CD4-positive, alpha-beta T cell treated with Interleukin-6 for 4 hours (primary cell): ENCODE measurements around the gene SSX5.
A peak's percentile ranks its signal among the peaks of the same experiment; 100 is the strongest.
"Not testable (repeated sequence)": the region's sequence is repeated elsewhere in the genome, so short reads cannot be mapped to it uniquely, and the experiment has no call there.

Experiments used
- DNase-seq: peaks from one replicate; pipeline ENCODE4 v3.0.0-alpha.2; 2020; ENCODE audit warnings: mixed read lengths

The SSX5 gene, protein sequence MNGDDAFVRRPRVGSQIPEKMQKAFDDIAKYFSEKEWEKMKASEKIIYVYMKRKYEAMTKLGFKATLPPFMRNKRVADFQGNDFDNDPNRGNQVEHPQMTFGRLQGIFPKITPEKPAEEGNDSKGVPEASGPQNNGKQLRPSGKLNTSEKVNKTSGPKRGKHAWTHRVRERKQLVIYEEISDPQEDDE

DNA sequence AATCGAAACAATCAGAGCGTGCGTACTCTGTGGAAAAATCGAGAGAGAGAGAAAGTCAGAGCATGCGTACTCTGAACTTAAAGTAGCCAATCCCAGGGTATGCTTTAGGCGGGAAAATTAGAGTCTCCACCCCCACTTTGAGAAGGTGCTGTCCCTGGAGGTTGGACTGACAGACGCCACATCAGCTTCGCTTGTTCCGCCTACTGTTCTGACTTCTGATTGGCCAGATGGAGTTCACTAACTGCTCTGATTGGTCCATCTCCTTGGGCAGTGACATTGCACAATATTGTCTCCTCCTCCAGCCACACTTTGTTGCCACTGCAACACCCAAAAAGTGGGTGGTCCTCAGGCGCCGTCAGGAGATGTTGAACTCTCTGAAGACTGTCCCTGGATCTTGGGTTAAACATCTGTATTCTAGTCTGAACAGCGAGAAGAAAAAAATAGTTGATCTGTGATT lies at the start of gene SSX5:
SSX5 (minus strand) TSS at position 51 of the 457 bp plus-strand sequence. CDS start 1,437 bp downstream, outside the sequence.
- DNase-seq: no peak

DNA sequence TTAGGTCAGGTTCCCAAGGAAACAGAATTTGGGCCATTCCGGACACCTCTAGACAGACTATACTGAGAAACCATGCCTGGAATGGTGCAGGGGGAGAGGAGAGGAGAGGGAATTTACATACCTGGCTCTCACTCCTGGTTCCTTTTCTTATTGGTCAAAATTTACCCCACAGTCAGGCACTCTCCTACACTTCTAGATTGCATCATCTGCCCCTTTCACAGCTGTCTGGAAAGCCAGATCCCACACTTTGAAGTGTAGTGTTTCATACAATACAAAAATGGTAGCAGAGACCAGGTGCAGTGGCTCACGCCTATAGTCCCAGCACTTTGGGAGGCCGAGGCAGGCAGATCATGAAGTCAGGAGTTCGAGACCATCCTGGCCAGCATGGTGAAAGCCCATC lies 27.6 kb upstream of the SSX5 start:
- DNase-seq: not testable (repeated sequence)

DNA sequence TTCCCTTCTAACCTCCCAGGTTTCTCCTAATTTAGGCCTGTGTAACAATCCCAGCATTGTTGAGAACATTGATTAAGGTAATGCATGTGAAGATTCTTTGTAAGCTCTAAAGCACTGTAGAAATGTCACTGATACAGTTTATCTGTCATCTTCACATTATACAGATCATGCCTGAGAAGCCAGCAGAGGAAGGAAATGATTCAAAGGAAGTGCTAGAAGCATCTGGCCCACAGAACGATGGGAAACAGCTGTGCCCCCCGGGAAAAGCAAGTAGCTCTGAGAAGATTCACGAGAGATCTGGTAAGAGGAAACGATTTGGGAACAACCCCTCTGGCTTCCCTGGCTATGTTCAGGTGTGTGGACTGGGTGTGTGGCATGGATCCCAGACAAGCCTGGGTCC lies 17.7 kb upstream of the SSX5 start:
- DNase-seq: not testable (repeated sequence)

DNA sequence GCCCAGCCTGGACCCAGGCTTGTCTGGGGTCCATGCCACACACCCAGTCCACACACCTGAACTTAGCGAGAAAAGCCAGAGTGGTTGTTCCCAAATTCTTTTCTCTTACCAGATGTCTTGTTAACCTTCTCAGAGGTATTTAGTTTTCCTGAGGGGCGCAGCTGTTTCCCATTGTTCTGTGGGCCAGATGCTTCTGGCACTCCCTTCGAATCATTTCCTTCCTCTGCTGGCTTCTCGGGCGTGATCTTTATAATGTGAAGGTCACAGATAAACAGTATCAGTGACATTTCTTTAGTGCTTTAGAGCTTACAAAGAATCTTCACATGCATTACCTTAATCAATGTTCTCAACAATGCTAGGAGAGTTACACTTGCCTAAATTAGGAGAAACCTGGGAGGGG lies 6.6 kb downstream of the SSX5 start:
- not testable (repeated sequence) for DNase-seq

DNA sequence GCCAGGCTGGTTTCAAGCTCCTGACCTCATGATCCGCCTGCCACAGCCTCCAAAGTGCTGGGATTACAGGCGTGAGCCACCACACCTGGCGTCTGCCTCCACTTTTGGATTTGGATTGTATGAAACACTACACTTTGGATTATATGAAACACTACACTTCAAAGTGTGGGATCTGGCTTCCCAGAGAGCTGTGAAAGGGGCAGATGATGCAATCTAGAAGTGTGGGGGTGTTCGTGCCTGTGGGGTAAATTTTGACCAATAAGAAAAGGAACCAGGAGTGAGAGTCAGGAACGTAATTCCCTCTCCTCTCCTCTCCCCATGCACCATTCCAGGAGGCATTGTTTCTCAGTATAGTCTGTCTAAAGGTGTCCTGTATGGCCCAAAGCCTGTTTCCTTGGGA lies 14.7 kb downstream of the SSX5 start:
- not testable (repeated sequence) for DNase-seq

DNA sequence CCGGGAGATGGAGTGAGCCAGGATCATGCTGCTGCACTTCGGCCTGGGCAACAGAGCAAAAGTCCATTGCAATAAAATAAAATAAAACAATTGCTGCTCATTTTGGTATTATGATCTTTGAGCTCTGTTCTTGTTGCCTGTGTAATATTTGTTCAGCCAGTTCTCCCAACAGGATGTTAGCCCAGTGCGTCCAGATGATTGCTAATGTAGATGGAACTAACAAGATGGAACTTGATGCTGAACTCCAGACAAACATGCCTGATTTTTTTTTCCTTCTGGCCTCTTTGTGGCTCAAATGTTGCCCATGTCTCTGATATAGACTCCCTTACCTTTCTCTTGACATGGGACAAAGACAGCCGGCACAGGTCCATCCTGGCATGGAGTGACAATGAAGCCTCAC lies 15.8 kb downstream of the SSX5 start:
- DNase-seq: no peak

DNA sequence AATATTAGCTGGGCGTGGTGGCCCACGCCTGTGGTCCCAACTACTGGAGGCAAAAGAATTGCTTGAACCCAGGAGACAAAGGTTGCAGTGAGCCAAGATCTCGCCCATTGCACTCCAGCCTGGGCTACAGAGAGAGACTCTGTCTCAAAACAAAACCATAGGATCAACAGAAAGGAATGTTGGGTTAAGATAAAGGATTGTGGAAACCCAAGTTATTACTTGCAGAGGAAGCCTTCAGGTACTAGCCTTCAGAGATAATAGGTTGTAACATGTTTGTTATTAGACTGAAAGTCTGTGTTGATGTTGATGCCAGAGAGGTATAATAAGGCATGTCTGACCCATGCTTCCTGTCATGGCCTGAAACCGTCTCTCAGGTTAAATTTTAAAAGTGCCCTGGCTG lies 16.9 kb downstream of the SSX5 start:
- no peak for DNase-seq

DNA sequence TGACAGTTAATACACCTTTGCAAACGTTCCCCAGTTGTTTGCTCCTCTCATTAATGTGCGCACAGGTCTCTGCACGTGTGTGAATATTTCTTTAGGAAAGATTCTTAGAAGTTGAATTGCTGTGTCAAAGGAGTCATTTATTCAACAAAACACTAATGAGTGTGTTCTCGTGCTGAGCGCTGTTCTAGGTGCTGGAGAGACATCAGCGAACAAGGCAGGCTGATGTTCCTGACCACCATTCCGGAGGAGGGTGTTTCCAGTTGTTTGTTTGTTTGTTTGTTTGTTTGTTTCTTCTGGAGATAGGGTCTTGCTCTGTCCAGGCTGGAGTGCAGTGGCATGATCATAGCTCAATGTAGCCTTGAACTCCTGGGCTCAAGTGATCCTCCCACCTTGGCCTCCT lies 30.3 kb downstream of the SSX5 start:
- not testable (repeated sequence) for DNase-seq

DNA sequence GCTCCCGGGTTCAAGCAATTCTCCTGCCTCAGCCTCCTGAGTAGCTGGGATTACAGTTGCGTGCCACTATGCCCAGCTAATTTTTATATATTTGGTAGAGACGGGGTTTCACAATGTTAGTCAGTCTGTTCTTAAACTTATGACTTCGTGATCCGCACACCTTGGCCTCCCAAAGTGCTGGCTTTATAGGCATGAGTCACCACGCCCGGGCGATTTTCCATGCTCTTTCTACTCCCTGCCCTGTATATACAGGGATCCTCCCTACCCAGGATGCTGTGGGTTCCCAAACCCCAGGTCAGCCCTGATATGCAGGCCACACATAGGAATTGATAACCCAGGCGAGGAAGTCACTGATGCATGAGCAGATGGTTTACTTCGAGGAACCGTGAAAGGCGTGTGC lies 31.4 kb downstream of the SSX5 start:
- DNase-seq: no peak

DNA sequence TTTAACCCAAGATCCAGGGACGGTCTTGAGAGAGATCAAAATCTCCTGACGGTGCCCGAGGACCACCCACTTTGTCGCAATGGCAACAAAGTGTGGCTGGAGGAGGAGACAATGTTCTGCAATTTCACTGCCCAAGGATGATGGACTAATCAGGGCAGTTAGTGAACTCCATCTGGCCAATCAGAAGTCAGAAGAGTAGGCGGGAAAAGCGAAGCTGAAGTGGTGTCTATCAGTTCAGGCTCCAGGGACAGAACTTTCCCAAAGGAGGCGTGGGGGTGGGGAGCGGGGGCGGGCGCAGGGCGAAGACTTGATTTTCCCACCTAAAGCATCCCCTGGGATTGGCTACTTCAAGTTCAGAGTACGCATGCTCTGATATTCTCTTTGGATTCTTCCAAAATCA lies 40.6 kb downstream of the SSX5 start:
- no peak for DNase-seq

DNA sequence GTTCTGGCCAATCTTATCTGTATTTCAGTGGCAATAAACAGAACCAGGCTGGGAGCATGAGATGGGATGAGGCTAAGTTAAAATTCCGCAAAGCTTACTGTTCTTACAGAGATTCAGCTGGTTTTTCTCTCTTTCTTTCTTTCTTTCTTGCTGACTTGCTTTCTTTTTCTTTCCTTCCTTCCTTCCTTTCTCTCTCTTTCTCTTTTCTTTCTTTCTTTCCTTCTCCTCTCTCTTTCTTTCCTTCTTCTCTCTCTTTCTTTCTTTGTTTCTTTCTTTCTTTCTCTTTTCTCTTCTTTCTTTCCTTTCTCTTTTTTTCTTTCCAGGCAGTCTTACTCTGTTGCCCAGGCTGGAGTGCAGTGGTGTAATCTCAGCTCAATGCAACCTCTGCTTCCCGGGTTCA lies 41.8 kb downstream of the SSX5 start:
- DNase-seq: no peak

DNA sequence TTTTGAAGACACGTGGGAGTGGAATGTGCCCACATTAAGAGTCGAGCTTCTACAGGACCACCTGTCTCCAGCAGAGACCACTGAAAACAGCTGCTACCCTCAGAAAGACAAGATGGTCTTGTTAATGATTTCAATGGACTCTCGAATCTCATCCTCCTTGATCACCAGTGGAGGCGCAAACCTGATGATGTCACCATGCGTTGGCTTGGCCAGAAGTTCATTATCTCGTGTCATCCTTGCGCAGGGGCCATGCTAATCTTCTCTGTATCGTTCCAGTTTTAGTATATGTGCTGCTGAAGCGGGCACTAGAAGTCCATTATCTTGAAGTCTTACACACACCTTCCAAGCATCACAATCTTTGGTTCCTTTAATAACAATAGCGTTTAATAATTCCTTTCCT lies 42.8 kb downstream of the SSX5 start:
- DNase-seq: no peak

DNA sequence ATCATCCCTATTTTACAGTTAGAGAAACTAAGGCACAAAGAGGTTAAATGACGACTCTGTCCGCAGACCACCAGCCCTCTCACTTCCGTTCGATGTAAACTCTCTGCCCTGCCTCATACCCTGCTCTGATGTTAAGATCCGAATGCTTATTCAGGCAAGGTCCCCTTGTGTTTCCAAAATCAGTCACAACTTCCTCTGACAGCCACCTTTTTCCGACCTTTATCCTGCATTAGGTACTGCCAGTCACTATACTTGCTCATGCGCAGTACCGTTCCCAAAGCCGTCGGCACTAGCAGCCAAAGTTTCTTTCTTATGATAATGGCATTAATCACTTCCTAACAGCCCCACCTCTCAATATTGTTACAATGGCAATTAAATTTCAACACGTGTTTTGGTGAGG lies 53.9 kb downstream of the SSX5 start:
- peak; percentile 14 for DNase-seq

DNA sequence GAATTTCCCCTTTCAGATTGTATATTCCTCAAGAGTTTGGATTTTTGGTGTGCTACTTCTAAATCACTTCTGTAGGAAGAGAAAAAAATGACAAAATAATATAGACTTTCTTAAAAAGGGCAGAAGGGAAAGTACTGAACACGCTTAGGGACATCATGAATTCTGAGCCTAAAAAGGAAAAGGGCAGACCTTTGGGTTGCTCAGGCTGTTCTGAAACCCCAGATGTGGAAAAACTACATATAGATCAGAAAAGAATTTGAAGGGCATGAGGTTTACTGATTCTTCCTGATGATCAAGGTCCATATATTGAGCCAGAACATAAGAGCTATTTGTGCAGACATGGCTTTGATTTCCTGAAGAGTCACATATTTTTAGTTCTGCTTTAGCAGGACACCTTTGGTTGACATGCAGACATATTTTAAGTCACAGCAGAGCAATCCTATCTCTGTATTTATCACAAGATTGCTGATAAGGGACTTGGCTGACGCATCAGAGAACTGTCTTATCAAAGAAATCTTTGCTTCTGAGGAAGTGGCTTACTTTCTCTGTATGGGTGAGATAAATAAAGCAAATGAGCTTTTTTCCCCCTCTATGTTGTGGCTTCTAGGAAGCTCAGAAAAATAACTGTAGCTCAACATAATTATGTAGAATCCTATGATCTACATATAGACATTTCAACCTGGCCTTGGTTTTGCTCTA lies 54.6 kb downstream of the SSX5 start:
- DNase-seq: not testable (repeated sequence)

DNA sequence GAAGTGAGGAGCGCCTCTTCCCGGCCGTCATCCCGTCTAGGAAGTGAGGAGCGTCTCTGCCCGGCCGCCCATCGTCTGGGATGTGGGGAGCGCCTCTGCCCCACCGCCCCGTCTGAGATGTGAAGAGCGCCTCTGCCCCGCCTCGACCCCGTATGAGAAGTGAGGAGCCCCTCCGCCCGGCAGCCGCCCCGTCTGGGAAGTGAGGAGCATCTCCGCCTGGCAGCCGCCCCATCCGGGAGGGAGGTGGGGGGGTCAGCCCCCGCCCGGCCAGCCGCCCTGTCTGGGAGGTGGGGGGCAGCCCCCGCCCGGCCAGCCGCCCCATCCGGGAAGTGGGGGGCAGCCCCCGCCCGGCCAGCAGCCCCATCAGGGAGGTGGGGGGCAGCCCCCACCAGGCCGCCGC lies 57.5 kb downstream of the SSX5 start:
- DNase-seq: not testable (repeated sequence)
